Measurements from ENCODE around the gene IL17B.

Gene IL17B

DNA sequence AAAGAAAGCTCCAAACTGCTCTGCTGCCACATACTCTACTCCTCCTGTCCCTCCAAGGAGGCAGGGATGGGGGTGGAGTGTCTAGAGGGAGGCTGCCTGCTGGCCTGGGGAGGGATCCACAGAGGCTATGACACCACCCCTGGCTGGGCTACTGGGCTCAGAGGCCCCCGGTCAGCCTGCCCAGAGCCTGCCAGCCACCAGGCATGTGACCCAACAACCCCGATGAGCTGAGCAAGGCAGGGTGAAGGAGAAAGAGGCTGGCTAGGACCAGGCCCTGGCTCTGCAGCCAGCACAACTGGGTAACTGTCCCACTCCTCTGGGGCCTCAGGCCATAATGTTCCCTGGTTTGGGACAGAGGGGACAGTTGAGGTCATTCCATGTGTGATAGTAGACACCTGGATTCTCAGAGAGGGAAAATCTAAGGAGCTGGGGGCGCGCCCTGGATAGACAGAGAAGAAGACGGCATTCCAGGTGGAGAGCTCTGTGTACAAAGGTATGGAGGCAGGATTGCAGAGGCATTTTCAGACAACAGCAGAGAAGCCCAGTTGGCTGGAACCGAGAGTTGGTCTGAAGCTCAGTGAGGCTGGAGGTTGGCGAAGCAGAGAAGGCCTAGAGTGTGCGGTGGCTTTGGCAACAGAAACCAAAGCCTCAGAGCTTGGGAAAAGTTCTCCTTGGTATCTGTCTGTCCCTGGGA, 33.8 kb upstream of the IL17B start:
- no peak for TF ChIP-seq ZBTB7A (IDR thresholded peaks at IDR 0.05; ENCODE audit: low read depth)
- TF ChIP-seq MAX (IDR thresholded peaks at IDR 0.05), result no peak
- TF ChIP-seq YY1 (IDR thresholded peaks at IDR 0.05; ENCODE audit: low read depth), result no peak
- TF ChIP-seq CREB1 (IDR thresholded peaks at IDR 0.05; ENCODE audit: low read depth), result no peak
- TF ChIP-seq CEBPB (IDR thresholded peaks at IDR 0.05), result no peak
- TF ChIP-seq TCF12 (IDR thresholded peaks at IDR 0.05; ENCODE audit: low read depth), result no peak
- TF ChIP-seq TAF1 (IDR thresholded peaks at IDR 0.05; ENCODE audit: low read depth), result no peak

DNA sequence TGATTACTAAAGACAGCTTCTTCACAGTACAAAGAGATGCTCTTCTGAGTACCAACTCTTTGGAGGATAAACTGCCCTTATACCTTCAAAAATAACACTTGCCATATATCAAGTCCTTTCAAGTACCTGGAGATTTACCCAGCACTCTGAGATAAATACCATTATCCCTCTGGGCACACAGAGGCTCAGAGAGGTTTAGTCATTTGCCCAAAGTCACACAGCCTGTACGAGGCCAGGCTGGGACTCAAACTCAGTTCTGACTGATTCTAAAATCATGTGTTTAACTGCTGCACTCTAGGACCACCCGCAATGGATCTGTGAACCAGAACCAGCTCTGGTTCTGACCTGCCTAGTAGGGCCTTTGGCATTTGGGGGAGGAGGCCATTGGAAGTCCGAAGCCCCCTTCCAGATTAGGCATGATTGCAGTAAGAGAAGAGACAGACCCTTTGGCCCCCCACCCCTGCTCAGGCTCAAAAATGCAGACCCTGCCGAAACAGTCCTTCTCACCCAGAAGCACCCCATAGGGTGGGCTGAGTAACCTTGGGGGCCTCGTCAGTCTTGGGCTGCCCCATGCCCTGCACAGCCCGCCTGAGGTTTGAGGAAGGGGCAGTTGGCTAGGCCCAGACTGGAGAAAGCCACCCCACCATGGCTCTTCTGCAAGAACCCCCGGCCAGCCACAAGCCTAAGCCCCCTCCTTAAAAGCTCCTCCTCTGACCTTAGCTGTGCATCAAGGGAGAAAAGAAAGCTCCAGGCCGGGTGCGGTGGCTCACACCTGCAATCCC, 32.8 kb upstream of the IL17B start:
- TF ChIP-seq CEBPB (IDR thresholded peaks at IDR 0.05) (no peak), RAD21 (IDR thresholded peaks at IDR 0.05; ENCODE audit: low read depth) (no peak), FOXM1 (IDR thresholded peaks at IDR 0.05; ENCODE audit: borderline replicate concordance, low read depth) (no peak), MAX (IDR thresholded peaks at IDR 0.05) (no peak), TAF1 (IDR thresholded peaks at IDR 0.05; ENCODE audit: low read depth) (no peak), NFIC (IDR thresholded peaks at IDR 0.05) (no peak), EGR1 (IDR thresholded peaks at IDR 0.05) (no peak), TCF12 (IDR thresholded peaks at IDR 0.05; ENCODE audit: low read depth) (no peak), ZBTB7A (IDR thresholded peaks at IDR 0.05; ENCODE audit: low read depth) (no peak), CREB1 (IDR thresholded peaks at IDR 0.05; ENCODE audit: low read depth) (no peak), EP300 (IDR thresholded peaks at IDR 0.05; ENCODE audit: borderline replicate concordance) (no peak), YY1 (IDR thresholded peaks at IDR 0.05; ENCODE audit: low read depth) (no peak), TEAD4 (IDR thresholded peaks at IDR 0.05) (no peak), REST (IDR thresholded peaks at IDR 0.05; ENCODE audit: low read depth) (no peak)
- TF ChIP-seq, protein P1, sequence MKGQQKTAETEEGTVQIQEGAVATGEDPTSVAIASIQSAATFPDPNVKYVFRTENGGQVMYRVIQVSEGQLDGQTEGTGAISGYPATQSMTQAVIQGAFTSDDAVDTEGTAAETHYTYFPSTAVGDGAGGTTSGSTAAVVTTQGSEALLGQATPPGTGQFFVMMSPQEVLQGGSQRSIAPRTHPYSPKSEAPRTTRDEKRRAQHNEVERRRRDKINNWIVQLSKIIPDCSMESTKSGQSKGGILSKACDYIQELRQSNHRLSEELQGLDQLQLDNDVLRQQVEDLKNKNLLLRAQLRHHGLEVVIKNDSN (IDR thresholded peaks at IDR 0.05), result no peak

- TF ChIP-seq EGR1 (IDR thresholded peaks at IDR 0.05), result no peak
- no peak for TF ChIP-seq NFIC (IDR thresholded peaks at IDR 0.05)
- no peak for TF ChIP-seq FOXM1 (IDR thresholded peaks at IDR 0.05; ENCODE audit: borderline replicate concordance, low read depth)
- TF ChIP-seq RAD21 (IDR thresholded peaks at IDR 0.05; ENCODE audit: low read depth), result no peak
- no peak for TF ChIP-seq TAF1 (IDR thresholded peaks at IDR 0.05; ENCODE audit: low read depth)
- no peak for TF ChIP-seq ZBTB7A (IDR thresholded peaks at IDR 0.05; ENCODE audit: low read depth)
- TF ChIP-seq EP300 (IDR thresholded peaks at IDR 0.05; ENCODE audit: borderline replicate concordance), result no peak
- no peak for TF ChIP-seq CREB1 (IDR thresholded peaks at IDR 0.05; ENCODE audit: low read depth)
Measured at GRCh38 chr5:149410721-149411432, 31.8 kb upstream of the IL17B start.

DNA sequence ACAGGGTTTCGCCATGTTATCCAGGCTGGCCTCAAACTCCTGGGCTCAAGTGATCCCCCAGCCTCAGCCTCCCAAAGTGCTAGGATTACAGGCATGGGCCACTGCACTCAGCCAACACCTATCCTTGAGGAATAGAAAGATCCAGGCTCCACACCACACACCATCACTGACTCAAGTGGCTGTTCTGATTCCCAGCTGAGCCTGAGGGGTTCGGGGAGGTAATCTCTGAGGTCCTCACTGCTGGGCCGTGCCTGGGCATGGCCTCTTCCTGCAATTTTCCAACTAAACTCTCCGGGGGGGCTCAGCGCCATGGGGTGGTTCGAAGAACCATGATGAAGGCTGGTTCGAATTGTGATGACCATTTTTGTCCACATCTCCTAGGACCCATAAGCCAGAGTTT, 31.0 kb upstream of the IL17B start:
- no peak for TF ChIP-seq YY1 (IDR thresholded peaks at IDR 0.05; ENCODE audit: low read depth)
- no peak for TF ChIP-seq ZBTB7A (IDR thresholded peaks at IDR 0.05; ENCODE audit: low read depth)
- TF ChIP-seq EGR1 (IDR thresholded peaks at IDR 0.05), result no peak
- TF ChIP-seq NFIC (IDR thresholded peaks at IDR 0.05), result no peak
- TF ChIP-seq TEAD4 (IDR thresholded peaks at IDR 0.05), result no peak
- TF ChIP-seq, protein P1 (IDR thresholded peaks at IDR 0.05), result no peak
- TF ChIP-seq CREB1 (IDR thresholded peaks at IDR 0.05; ENCODE audit: low read depth), result no peak
- no peak for TF ChIP-seq TCF12 (IDR thresholded peaks at IDR 0.05; ENCODE audit: low read depth)
- TF ChIP-seq FOXM1 (IDR thresholded peaks at IDR 0.05; ENCODE audit: borderline replicate concordance, low read depth), result no peak
- no peak for TF ChIP-seq REST (IDR thresholded peaks at IDR 0.05; ENCODE audit: low read depth)
- no peak for TF ChIP-seq EP300 (IDR thresholded peaks at IDR 0.05; ENCODE audit: borderline replicate concordance)
- TF ChIP-seq MAX (IDR thresholded peaks at IDR 0.05), result no peak
- no peak for TF ChIP-seq CEBPB (IDR thresholded peaks at IDR 0.05)
- no peak for TF ChIP-seq RAD21 (IDR thresholded peaks at IDR 0.05; ENCODE audit: low read depth)
- no peak for TF ChIP-seq TAF1 (IDR thresholded peaks at IDR 0.05; ENCODE audit: low read depth)

All from Ishikawa (cell line).